GM18868 (cell line): ENCODE data around the gene NLGN1.

ENCODE experiments used
- ATAC-seq: cut with Tn5 transposase; IDR thresholded peaks from one replicate; pipeline ENCODE4 v1.9.1; 2021; ENCODE audit warnings: mild to moderate bottlenecking, moderate library complexity; ENCODE audit not compliant: unreplicated experiment

The NLGN1 gene

DNA sequence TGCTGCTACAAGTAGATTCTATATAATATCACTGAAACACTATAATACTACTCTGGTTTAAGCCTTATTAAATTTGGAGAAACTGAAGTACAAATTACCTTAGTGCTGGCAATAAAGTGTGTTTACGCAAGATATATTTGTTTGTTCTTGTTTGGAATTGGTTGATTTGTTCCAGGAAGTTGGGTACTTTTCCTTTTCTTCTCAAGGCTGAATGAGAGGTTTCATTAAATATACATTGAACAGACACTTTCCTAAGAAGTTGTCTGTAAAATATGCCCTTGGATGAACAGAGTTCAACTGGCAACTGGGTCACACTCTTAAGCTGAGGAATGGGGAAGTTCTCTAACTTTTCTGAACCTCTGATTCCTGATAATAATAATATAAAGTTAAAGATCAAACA is 919.5 kb downstream of the NLGN1 start:
- ATAC-seq: no peak

DNA sequence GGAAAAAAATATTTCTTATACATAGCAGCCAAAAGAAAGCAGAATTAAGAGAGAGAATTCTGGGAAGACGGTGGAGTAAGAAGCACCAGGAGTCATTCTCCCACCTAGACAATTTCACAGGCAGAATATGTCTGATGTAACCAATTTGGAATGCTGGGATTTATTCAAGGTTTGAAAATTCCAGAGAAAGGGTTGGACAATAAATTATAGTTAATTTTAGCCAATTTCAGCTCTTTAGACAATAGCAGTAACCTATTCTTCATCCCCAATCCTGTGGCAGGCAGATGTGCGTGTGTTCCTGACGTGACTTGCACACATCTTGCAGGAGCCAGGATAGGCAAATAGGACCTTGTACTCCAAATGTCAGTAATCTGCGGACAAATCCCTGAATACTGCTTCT is 920.6 kb downstream of the NLGN1 start:
- no peak for ATAC-seq

DNA sequence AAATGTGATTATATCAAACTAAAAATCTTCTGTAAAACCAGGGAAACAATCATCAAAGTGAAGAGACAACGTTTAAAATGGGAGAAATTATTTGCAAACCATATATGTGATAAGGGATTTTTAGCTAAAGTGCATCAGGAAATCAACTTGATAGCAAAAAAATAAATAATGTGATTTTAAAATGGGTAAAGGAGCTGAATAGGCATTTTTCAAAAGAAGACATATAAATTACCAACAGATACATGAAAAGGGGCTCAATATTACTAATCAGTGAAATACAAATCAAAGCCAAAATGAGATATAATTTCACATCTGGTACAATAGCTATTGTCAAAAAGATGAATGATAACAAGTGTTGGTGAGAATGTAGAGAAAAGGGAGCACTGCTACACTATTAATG is 924.0 kb downstream of the NLGN1 start:
- no peak for ATAC-seq

- no peak for ATAC-seq
These were observed 925.2 kb downstream of the NLGN1 start for GRCh38 chr3:174322789-174323188.

- no peak for ATAC-seq
These were observed 927.6 kb downstream of the NLGN1 start for GRCh38 chr3:174325171-174325570.

DNA sequence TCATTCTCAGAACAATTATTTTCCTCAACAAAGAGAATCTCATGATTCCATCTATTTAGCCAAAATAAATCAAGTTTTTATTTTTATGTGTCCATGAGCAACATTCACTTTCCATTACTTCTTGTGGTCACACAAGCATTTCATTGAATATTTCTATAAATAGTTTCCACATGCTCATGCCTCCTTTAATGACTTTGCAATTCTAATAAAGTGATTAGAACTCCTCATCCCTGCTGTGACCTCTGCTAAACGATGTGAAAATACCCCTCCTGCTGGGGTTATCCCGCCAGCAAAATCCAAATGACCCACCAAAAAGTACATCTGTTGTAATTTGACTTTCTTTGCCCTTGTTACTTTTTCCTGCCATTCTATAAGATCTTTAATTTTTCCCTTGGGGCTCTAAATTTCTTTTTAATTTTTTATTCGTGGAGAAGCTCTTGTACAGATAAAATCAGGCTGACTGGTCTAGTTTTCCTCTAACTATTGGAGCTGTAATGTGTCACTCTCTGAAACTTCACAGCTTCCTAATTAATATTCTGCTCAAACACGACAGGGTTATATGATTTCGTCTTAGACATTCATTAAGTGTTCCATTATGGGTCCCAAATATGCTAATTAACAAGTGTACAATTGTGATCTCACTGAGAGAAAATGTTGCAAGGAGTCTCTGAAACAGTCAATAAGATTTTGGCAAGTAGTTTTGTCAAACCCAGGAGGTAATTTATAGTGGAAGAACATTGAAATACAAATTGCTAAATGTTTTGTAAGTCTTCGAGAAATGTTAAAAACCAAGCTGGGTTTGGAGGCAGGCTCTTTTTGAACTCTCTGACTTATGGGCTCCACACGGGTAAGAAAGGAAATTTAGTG is 928.5 kb downstream of the NLGN1 start:
- no peak for ATAC-seq

DNA sequence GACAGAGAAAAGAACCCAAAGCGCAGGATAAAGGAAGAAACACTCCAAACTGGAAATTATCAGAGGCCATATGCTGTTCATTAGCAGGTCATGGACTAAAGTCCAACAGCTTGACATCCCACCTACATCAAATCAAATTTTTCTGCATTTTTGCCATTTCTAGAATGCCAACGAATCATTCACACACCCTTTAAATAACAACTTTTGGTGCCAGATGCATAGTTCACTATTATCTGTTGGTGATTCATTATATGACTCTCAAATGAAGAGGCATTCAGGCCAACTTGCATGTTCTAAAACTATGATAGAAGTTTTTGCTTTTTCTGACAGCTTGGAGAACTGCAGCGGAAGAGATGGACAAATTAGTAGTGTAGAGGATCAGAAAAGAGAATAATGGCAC is 931.8 kb downstream of the NLGN1 start:
- no peak for ATAC-seq

- no peak for ATAC-seq
These were observed 932.8 kb downstream of the NLGN1 start for GRCh38 chr3:174330303-174330702.

- no peak for ATAC-seq
These were observed 933.7 kb downstream of the NLGN1 start for GRCh38 chr3:174331095-174331800.

GRCh38 chr3:174332391-174332790 is 934.8 kb downstream of the NLGN1 start:
- no peak for ATAC-seq

- ATAC-seq: no peak
These were observed 936.1 kb downstream of the NLGN1 start for GRCh38 chr3:174333640-174334039.

DNA sequence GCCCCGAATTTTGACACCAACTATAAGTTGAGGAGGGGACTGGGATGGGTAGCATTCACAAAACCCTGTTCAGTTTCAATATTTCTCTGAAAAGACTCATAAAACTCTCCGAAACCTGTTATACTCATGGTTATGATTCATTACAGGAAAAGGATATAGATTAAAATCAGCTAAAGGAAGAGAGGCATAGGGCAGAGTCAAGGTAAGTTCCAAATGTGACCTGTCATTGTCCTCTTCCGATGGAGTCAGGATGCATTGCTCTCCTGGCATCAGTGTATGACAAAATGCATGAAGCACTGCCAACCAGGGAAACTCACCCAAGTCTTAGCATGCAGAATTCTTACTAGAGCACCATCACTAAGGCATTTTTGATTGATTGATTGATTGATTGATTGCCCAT is 936.6 kb downstream of the NLGN1 start:
- ATAC-seq: no peak

- no peak for ATAC-seq
These were observed 937.8 kb downstream of the NLGN1 start for GRCh38 chr3:174335324-174335723.

GRCh38 chr3:174335910-174336309 is 938.4 kb downstream of the NLGN1 start:
- no peak for ATAC-seq
